A549 (cell line): ENCODE data around the gene ZSWIM3. TPM values are rescaled to one million over a fixed set of nuclear protein-coding genes. Genes with fewer than 3 reads are reported as not detected.

ENCODE experiments used
- ATAC-seq, 2 experiments: fragments of 200-7000 bp in 1 of 2; fragments of >200 bp in 1 of 2; cut with Nextera tagmentation in 1 of 2; cut with Tn5 transposase in 1 of 2; 3 replicates each; pipeline versions ENCODE4 v1.8.0 to v1.9.1; 2018 to 2020; ENCODE audit warnings: mild to moderate bottlenecking in 1 of 2, moderate library complexity in 1 of 2
- CTCF ChIA-PET: fragments of 300-600 bp; sonication (Branson Sonifier 250); formaldehyde crosslinking; extraction: SDS; loops from one replicate; lab custom pipeline; 2021; ENCODE audit warnings: antibody characterized with exemption, inconsistent platforms; lab: Yijun Ruan, JAX
- POLR2A ChIA-PET: fragments of 350-600 bp; formaldehyde crosslinking; extraction: SDS; loops from one replicate; lab custom pipeline; 2021; ENCODE audit warnings: antibody characterized with exemption, inconsistent platforms; lab: Yijun Ruan, JAX
- DNase-seq, 2 experiments: peaks; one replicate each; pipeline versions ENCODE4 v3.0.0 to v3.0.0-alpha.2; 2011 to 2016; ENCODE audit warnings: low read depth in 1 of 2, low spot score in 1 of 2
- FAIRE-seq: peaks from 2 replicates; lab custom pipeline; 2011; peaks lifted over from hg19 to GRCh38; lab: Jason Lieb, UNC
- H3K27ac ChIP-seq, 2 experiments: fragments of >200 bp; sonication (Bioruptor Twin); formaldehyde crosslinking; 3 replicates each; pipeline ENCODE4 v1.5.1; 2016 to 2017
- H3K4me1 ChIP-seq: fragments of >200 bp; sonication (Bioruptor Twin); formaldehyde crosslinking; 3 replicates; pipeline ENCODE4 v1.6.1; 2016
- H3K4me2 ChIP-seq: fragments of >200 bp; sonication (Bioruptor Twin); formaldehyde crosslinking; 3 replicates; pipeline ENCODE4 v1.6.1; 2016
- H3K4me3 ChIP-seq: fragments of >200 bp; sonication (Bioruptor Twin); formaldehyde crosslinking; 3 replicates; pipeline ENCODE4 v1.5.1; 2016
- H3K9me3 ChIP-seq: fragments of >200 bp; sonication (Bioruptor Twin); formaldehyde crosslinking; 3 replicates; pipeline ENCODE4 v1.6.1; 2016
- CBX2 ChIP-seq: fragments of 200-600 bp; sonication (generic); IDR thresholded peaks from 2 replicates; pipeline ENCODE4 v1.6.1; 2016; ENCODE audit warnings: low read depth, mild to moderate bottlenecking, borderline replicate concordance
- CEBPB ChIP-seq, 2 experiments: fragments of >200 bp in 1 of 2; sonication (Bioruptor Twin) in 1 of 2; formaldehyde crosslinking in 1 of 2; IDR thresholded peaks; 2 replicates each; pipeline ENCODE4 v1.6.1; 2012 to 2016
- EHF ChIP-seq: fragments of 250-450 bp; sonication (Bioruptor Pico); IDR thresholded peaks from 2 replicates; pipeline ENCODE4 v1.5.0; 2020; ENCODE audit warnings: mild to moderate bottlenecking
- EP300 ChIP-seq, 2 experiments: fragments of >200 bp; sonication (Bioruptor Twin); formaldehyde crosslinking; IDR thresholded peaks; 2 replicates in 1 of 2; 3 replicates in 1 of 2; pipeline ENCODE4 v1.6.1; 2016 to 2017
- ESRRA ChIP-seq: fragments of 150-350 bp; IDR thresholded peaks from 2 replicates; pipeline ENCODE4 v1.6.1; 2014; ENCODE audit warnings: mild to moderate bottlenecking, low read length, borderline replicate concordance
- FOSB ChIP-seq: fragments of 250-450 bp; sonication (Bioruptor Pico); IDR thresholded peaks from 2 replicates; pipeline ENCODE4 v1.5.0; 2020; ENCODE audit warnings: mild to moderate bottlenecking, moderate library complexity
- FOSL2 ChIP-seq, 2 experiments: fragments of 450-650 bp in 1 of 2; fragments of >200 bp in 1 of 2; sonication (Bioruptor Twin) in 1 of 2; formaldehyde crosslinking; IDR thresholded peaks; 2 replicates each; pipeline versions ENCODE4 v1.5.0 to v1.6.1; 2016 to 2020; ENCODE audit warnings: mild to moderate bottlenecking in 1 of 2, moderate library complexity in 1 of 2
- FOXS1 ChIP-seq: fragments of 250-450 bp; sonication (Bioruptor Pico); IDR thresholded peaks from 2 replicates; pipeline ENCODE4 v1.5.0; 2020; ENCODE audit warnings: mild to moderate bottlenecking, moderate library complexity
- GATA3 ChIP-seq: IDR thresholded peaks from 2 replicates; pipeline ENCODE4 v1.6.1; 2012; ENCODE audit warnings: borderline replicate concordance
- HDAC2 ChIP-seq: fragments of 200-600 bp; sonication (generic); IDR thresholded peaks from 2 replicates; pipeline ENCODE4 v1.6.1; 2016
- HOXB5 ChIP-seq: fragments of 250-450 bp; sonication (Bioruptor Pico); IDR thresholded peaks from 2 replicates; pipeline ENCODE4 v1.5.0; 2020; ENCODE audit warnings: mild to moderate bottlenecking, moderate library complexity
- JUN ChIP-seq, 2 experiments: fragments of >200 bp; sonication (Bioruptor Twin); formaldehyde crosslinking; IDR thresholded peaks; 2 replicates in 1 of 2; 3 replicates in 1 of 2; pipeline ENCODE4 v1.6.1; 2016 to 2017
- JUNB ChIP-seq: fragments of >200 bp; sonication (Bioruptor Twin); formaldehyde crosslinking; IDR thresholded peaks from 2 replicates; pipeline ENCODE4 v1.6.1; 2016
- NFE2L2 ChIP-seq: fragments of 150-350 bp; conservative IDR thresholded peaks from 2 replicates; pipeline ENCODE4 v1.6.1; 2014; ENCODE audit warnings: low read length
- NPAS2 ChIP-seq: fragments of 250-450 bp; sonication (Bioruptor Pico); IDR thresholded peaks from 2 replicates; pipeline ENCODE4 v1.8.0; 2022; ENCODE audit warnings: mild to moderate bottlenecking, moderate library complexity, borderline replicate concordance
- POLR2A ChIP-seq: IDR thresholded peaks from 2 replicates; pipeline ENCODE4 v1.6.1; 2012; ENCODE audit warnings: mild to moderate bottlenecking, low read length
- RAD21 ChIP-seq, 2 experiments: fragments of >200 bp in 1 of 2; sonication (Bioruptor Twin) in 1 of 2; formaldehyde crosslinking in 1 of 2; IDR thresholded peaks in 1 of 2; conservative IDR thresholded peaks in 1 of 2; 2 replicates in 1 of 2; 3 replicates in 1 of 2; pipeline ENCODE4 v1.6.1; 2012 to 2018; ENCODE audit warnings: inconsistent platforms in 1 of 2
- SMC3 ChIP-seq: fragments of >200 bp; sonication (Bioruptor Twin); formaldehyde crosslinking; IDR thresholded peaks from 3 replicates; pipeline ENCODE4 v1.6.1; 2018; ENCODE audit warnings: inconsistent platforms
- ZNF302 ChIP-seq: fragments of 250-450 bp; sonication (Bioruptor Pico); IDR thresholded peaks from 2 replicates; pipeline ENCODE4 v1.9.0; 2021; ENCODE audit warnings: inconsistent platforms, mild to moderate bottlenecking, moderate library complexity
- ZSCAN20 ChIP-seq: fragments of 250-450 bp; sonication (Bioruptor Pico); IDR thresholded peaks from 2 replicates; pipeline ENCODE4 v1.8.0; 2022; ENCODE audit warnings: mild to moderate bottlenecking, moderate library complexity
- WGBS: methylation state at CpG from one replicate; pipeline ENCODE4 v1.1.6; 2017; ENCODE audit errors: missing lambda C conversion rate; 5-methylcytosine and 5-hydroxymethylcytosine counted together
- polyA plus RNA-seq, 4 experiments: library from polyadenylated mRNA; depleted of rRNA in 3 of 4; stranded (reverse); fragments of >200 nt; fragmentation: RNase III in 1 of 4; extraction: RNeasy Plus Mini Kit Qiagen cat#74134 plus additional on column Dnase treatment in 1 of 4; gene quantifications; 2 replicates in 3 of 4; 3 replicates in 1 of 4; pipeline ENCODE4 v1.2.3, GENCODE V29; 2011 to 2017
- TF ChIP-seq, protein P1 (sequence below): fragments of 250-450 bp; sonication (Bioruptor Pico); IDR thresholded peaks from 2 replicates; pipeline ENCODE4 v1.5.0; 2021; ENCODE audit warnings: mild to moderate bottlenecking, moderate library complexity, borderline replicate concordance
- TF ChIP-seq, protein P2 (sequence below): IDR thresholded peaks from 2 replicates; pipeline ENCODE4 v1.6.1; 2012; ENCODE audit warnings: low read depth, borderline replicate concordance
- TF ChIP-seq, protein P3 (sequence below): IDR thresholded peaks from 2 replicates; pipeline ENCODE4 v1.6.1; 2012
- TF ChIP-seq, protein P4 (sequence below): fragments of 450-650 bp; IDR thresholded peaks from 2 replicates; pipeline ENCODE4 v1.6.1; 2014; ENCODE audit warnings: antibody characterized with exemption

The ZSWIM3 gene
- polyA plus RNA-seq, 2 of the 4 experiments (the other 2 are of a cell fraction), result 1.1 to 1.3 TPM

DNA sequence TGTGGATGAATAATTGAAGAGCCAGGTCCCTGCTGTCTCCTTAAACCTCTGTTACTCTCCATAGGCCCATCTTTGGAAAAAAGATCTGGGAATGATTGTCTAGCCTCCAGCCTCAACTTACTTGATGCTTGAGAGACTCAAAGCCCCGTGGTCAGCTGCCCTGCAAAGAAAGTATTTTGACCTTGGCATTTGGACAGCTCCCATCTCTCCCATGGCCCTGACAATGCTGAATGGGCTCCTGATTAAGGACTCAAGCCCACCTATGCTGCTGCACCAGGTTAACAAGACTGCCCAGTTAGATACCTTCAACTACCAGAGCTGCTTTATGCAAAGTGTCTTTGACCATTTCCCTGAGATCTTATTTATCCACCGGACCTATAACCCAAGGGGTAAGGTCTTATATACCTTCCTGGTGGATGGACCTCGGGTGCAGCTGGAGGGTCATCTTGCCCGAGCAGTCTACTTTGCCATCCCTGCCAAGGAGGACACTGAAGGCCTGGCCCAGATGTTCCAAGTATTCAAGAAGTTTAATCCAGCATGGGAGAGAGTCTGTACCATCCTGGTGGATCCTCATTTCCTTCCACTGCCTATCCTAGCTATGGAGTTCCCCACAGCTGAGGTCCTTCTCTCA is 25.2 kb downstream of the ZSWIM3 start (continued):
- TF ChIP-seq POLR2A, result no peak

DNA sequence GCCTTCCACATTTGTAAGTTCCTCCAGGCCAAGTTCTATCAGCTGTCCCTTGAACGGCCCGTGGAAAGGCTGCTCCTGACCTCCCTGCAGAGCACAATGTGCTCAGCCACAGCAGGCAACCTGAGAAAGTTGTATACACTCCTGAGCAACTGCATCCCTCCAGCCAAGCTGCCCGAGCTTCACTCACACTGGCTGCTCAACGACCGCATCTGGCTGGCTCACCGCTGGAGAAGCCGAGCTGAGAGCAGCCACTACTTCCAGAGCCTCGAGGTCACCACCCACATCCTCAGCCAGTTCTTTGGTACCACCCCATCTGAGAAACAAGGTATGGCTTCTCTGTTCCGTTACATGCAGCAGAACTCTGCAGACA is 25.7 kb downstream of the ZSWIM3 start:
- CTCF ChIA-PET, result interaction anchor here (0.6 to 2.0 kb wide), 4 partner anchors 10 to 560 kb away, joined by 4 to 5 read pairs (median 4); no protein-coding TSS in a partner anchor
- no peak for DNase-seq
- 84% methylated on average over 9 of the region's 9 CpGs for WGBS
- Histone ChIP-seq H3K9me3 (no peaks in the 10 kb centered on the region), H3K4me2 (no peak overlapping the region), H3K4me3 (no peak overlapping the region), H3K27ac (no peak overlapping the region), H3K4me1 (peaks cover 17% of the 10 kb centered on the region)
- no peak for ATAC-seq
- no peak for FAIRE-seq
- POLR2A ChIA-PET, result interaction anchor here (1.0 to 1.2 kb wide), 2 partner anchors 9 to 59 kb away, joined by 3 to 4 read pairs; partner anchors contain the start of gene CTSA
- TF ChIP-seq HDAC2 (no peak), SMC3 (no peak), ESRRA (no peak), RAD21 (conservative IDR thresholded peaks at IDR 0.05 in 1 of 2, IDR thresholded peaks at IDR 0.05 in 1 of 2) (no peak), FOSL2 (IDR thresholded peaks at IDR 0.05) (no peak), FOSL2 (CRISPR knock-in tag; IDR thresholded peaks at IDR 0.05) (no peak), EHF (no peak), GATA3 (no peak), EP300 (IDR thresholded peaks at IDR 0.05) (no peak), CBX2 (no peak), JUNB (no peak), HOXB5 (CRISPR knock-in tag) (no peak), CEBPB (IDR thresholded peaks at IDR 0.05) (no peak), POLR2A (no peak), ZNF302 (CRISPR knock-in tag) (no peak), ZSCAN20 (CRISPR knock-in tag) (no peak), NPAS2 (CRISPR knock-in tag) (no peak), NFE2L2 (no peak)
- TF ChIP-seq, protein P1, sequence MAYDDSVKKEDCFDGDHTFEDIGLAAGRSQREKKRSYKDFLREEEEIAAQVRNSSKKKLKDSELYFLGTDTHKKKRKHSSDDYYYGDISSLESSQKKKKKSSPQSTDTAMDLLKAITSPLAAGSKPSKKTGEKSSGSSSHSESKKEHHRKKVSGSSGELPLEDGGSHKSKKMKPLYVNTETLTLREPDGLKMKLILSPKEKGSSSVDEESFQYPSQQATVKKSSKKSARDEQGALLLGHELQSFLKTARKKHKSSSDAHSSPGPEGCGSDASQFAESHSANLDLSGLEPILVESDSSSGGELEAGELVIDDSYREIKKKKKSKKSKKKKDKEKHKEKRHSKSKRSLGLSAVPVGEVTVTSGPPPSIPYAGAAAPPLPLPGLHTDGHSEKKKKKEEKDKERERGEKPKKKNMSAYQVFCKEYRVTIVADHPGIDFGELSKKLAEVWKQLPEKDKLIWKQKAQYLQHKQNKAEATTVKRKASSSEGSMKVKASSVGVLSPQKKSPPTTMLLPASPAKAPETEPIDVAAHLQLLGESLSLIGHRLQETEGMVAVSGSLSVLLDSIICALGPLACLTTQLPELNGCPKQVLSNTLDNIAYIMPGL, result no peak
- TF ChIP-seq, protein P2, sequence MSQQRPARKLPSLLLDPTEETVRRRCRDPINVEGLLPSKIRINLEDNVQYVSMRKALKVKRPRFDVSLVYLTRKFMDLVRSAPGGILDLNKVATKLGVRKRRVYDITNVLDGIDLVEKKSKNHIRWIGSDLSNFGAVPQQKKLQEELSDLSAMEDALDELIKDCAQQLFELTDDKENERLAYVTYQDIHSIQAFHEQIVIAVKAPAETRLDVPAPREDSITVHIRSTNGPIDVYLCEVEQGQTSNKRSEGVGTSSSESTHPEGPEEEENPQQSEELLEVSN, result no peak
- TF ChIP-seq, protein P3, sequence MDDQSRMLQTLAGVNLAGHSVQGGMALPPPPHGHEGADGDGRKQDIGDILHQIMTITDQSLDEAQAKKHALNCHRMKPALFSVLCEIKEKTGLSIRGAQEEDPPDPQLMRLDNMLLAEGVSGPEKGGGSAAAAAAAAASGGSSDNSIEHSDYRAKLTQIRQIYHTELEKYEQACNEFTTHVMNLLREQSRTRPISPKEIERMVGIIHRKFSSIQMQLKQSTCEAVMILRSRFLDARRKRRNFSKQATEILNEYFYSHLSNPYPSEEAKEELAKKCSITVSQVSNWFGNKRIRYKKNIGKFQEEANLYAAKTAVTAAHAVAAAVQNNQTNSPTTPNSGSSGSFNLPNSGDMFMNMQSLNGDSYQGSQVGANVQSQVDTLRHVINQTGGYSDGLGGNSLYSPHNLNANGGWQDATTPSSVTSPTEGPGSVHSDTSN, result no peak

DNA sequence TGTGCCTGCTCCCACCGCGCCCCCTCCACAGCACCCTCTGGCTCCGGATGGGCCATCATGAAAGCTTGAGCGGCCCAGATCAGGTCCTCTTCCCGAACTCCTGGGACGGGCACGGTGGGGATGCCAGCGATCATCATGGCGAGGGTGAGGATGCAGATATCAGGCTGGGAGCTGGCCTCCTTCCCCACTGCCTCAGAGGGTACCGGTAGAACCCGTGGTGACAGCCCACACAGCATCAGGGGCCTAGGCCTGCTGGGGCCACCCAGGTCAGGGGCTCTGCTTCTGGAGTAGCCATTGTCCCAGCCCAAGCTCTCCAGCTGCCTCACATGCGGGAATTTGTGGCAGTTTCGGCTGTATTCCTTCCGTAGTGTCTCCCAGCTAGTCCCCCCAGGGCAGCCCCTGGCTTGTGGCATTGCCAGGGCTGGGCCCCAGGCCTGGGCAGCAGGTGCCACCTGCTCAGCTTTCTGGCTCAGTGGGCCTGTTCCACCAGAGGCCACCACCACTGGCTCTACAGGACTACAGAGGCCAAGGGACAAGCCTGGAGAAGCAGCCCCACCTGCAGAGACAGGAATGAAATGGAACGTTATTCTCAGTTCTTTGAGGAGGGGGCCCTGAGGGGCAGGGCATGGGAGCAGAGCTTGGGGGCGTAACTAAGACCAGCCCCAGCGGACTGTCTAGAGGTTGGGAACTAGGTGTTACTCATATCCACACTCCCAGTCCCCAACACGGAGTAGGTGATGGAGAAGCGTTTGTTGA is 29.4 kb downstream of the ZSWIM3 start:
- ChIA-PET CTCF (interaction anchor here (1.2 to 1.8 kb wide), 4 partner anchors 77 to 126 kb away, joined by 3 to 7 read pairs (median 4); no protein-coding TSS in a partner anchor), POLR2A (no interaction called here)
- 97% methylated on average over 17 of the region's 19 CpGs for WGBS
- Histone ChIP-seq H3K4me2 (no peak overlapping the region), H3K27ac (no peak overlapping the region), H3K4me3 (no peak overlapping the region), H3K9me3 (no peaks in the 10 kb centered on the region), H3K4me1 (peaks cover 22% of the 10 kb centered on the region)
- FAIRE-seq (no peak), DNase-seq (no peak), ATAC-seq (no peak)
- TF ChIP-seq JUNB (no peak), FOXS1 (CRISPR knock-in tag) (no peak), RAD21 (conservative IDR thresholded peaks at IDR 0.05 in 1 of 2, IDR thresholded peaks at IDR 0.05 in 1 of 2) (no peak), FOSB (CRISPR knock-in tag) (no peak), CEBPB (IDR thresholded peaks at IDR 0.05) (no peak), FOSL2 (IDR thresholded peaks at IDR 0.05) (no peak), FOSL2 (CRISPR knock-in tag; IDR thresholded peaks at IDR 0.05) (no peak), CBX2 (no peak), JUN (IDR thresholded peaks at IDR 0.05) (no peak), NPAS2 (CRISPR knock-in tag) (no peak)
- TF ChIP-seq, protein P2, result no peak
- TF ChIP-seq, protein P4, sequence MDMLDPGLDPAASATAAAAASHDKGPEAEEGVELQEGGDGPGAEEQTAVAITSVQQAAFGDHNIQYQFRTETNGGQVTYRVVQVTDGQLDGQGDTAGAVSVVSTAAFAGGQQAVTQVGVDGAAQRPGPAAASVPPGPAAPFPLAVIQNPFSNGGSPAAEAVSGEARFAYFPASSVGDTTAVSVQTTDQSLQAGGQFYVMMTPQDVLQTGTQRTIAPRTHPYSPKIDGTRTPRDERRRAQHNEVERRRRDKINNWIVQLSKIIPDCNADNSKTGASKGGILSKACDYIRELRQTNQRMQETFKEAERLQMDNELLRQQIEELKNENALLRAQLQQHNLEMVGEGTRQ, result no peak
- TF ChIP-seq, protein P1, result no peak
